Fibroblast of lung (primary cell): Measurements from ENCODE around the gene PSMA5.

Source experiments
- CTCF ChIP-seq, 2 donors: IDR thresholded peaks in 1 of 2; conservative IDR thresholded peaks in 1 of 2; 1 replicate in 1 of 2; 2 replicates in 1 of 2; pipeline ENCODE4 v1.5.1; 2011 to 2012; ENCODE audit warnings: low read length in 2 of 2, control low read depth in 1 of 2, inconsistent platforms in 1 of 2, low read depth in 1 of 2, mild to moderate bottlenecking in 1 of 2
- EZH2 ChIP-seq: IDR thresholded peaks from 2 replicates; pipeline ENCODE4 v1.5.1; 2012; ENCODE audit warnings: low read length, control low read depth, mild to moderate bottlenecking; ENCODE audit errors: missing control alignments

- TF ChIP-seq CTCF (conservative IDR thresholded peaks at IDR 0.05 in 1 of 2, IDR thresholded peaks at IDR 0.05 in 1 of 2; ENCODE audit: low read depth in 1 of 2, low read length in 2 of 2) (no peak), EZH2 (no peak)
These were observed 28.4 kb upstream of the PSMA5 start for GRCh38 chr1:109454497-109455133.
